Sciatic nerve (tissue), 2 donors: ENCODE results near the gene SSBP4. TPM values are rescaled to one million over a fixed set of nuclear protein-coding genes. Genes with fewer than 3 reads are reported as not detected.
A peak's percentile ranks its signal among the peaks of the same experiment; 100 is the strongest.

ENCODE experiments used
- ATAC-seq: fragments of 200-7000 bp; cut with Tn5 transposase; one replicate; pipeline ENCODE4 v1.9.1; 2020; ENCODE audit warnings: mild to moderate bottlenecking, moderate library complexity
- DNase-seq: peaks from one replicate; pipeline ENCODE4 v3.0.0-alpha.2; 2020; ENCODE audit warnings: low spot score
- intact Hi-C: fragments of 100-400 bp; cut with DNase I; formaldehyde crosslinking; loops from one replicate; pipeline ENCODE4 v1.14.2; 2022
- total RNA-seq: library from RNA; stranded (reverse); fragmentation: NEBNext Ultra II Directional; extraction: Animal tissue kit (Norgen Biotek cat#: 25700); gene quantifications from one replicate; pipeline ENCODE4 v1.2.1, GENCODE V29; 2021
- donor health status: DM: no; HTN: no; CAD: no.
- donor health status: DM: no; HTN: no; CAD: no.

SSBP4 gene
- total RNA-seq, 1 donor from 2014 or later, result 82.5 TPM

- ATAC-seq, result peak; percentile 50
- intact Hi-C loops, result no loop called here
Observed at GRCh38 chr19:18428787-18429674, 9.8 kb downstream of the SSBP4 start.

GRCh38 chr19:18429717-18430416, 10.7 kb downstream of the SSBP4 start:
- intact Hi-C loops, result no loop called here
- DNase-seq (no peak), ATAC-seq (no peak)

More at GRCh38 chr19:18428787-18429674, 9.8 kb downstream of the SSBP4 start:
- peak; percentile 82 for DNase-seq

- intact Hi-C loops, result no loop called here
- DNase-seq (no peak), ATAC-seq (no peak)
Observed at GRCh38 chr19:18430417-18431144, 11.4 kb downstream of the SSBP4 start.

- ATAC-seq (no peak), DNase-seq (no peak)
- intact Hi-C loops, result no loop called here
Observed at GRCh38 chr19:18431351-18432197, 12.4 kb downstream of the SSBP4 start.

GRCh38 chr19:18432275-18433014, 13.2 kb downstream of the SSBP4 start:
- no peak for ATAC-seq
- DNase-seq, result no peak
- intact Hi-C loops, result no loop called here

GRCh38 chr19:18433015-18433691, 14.0 kb downstream of the SSBP4 start:
- no peak for DNase-seq
- intact Hi-C loops, result no loop called here
- ATAC-seq, result no peak

- ATAC-seq, result no peak
- intact Hi-C loops, result no loop called here
- no peak for DNase-seq
Observed at GRCh38 chr19:18433735-18434398, 14.7 kb downstream of the SSBP4 start.

- ATAC-seq, result no peak
- no peak for DNase-seq
- intact Hi-C loops, result no loop called here
Observed at GRCh38 chr19:18434411-18435175, 15.4 kb downstream of the SSBP4 start.

GRCh38 chr19:18435178-18435841, 16.1 kb downstream of the SSBP4 start:
- ATAC-seq (no peak), DNase-seq (no peak)
- intact Hi-C loops, result no loop called here

GRCh38 chr19:18435842-18436670, 16.9 kb downstream of the SSBP4 start:
- no peak for DNase-seq
- intact Hi-C loops, result no loop called here
- ATAC-seq, result no peak

GRCh38 chr19:18436671-18437490, 17.7 kb downstream of the SSBP4 start:
- ATAC-seq (peak; percentile 67), DNase-seq (peak; percentile 91)
- intact Hi-C loops, result no loop called here

- DNase-seq (no peak), ATAC-seq (peak; percentile 47)
- intact Hi-C loops, result no loop called here
Observed at GRCh38 chr19:18437491-18438330, 18.5 kb downstream of the SSBP4 start, which contains the start of gene ISYNA1. Gene ISYNA1, minus strand, starts transcription at chr19:18438133. Its CDS starts 154 bp downstream, at chr19:18437979.

GRCh38 chr19:18438331-18439024, 19.3 kb downstream of the SSBP4 start:
- DNase-seq (no peak), ATAC-seq (peak; percentile 39)
- intact Hi-C loops, result no loop called here
